DMS53 treated with DMSO at 0.1 percent for 48 hours (cell line): ENCODE results near the gene CSTA.

Experiments
- DNase-seq: peaks from one replicate; lab custom pipeline; 2025; ENCODE audit not compliant: unreplicated experiment; lab: John Stamatoyannopoulos, UW

The CSTA gene

DNA sequence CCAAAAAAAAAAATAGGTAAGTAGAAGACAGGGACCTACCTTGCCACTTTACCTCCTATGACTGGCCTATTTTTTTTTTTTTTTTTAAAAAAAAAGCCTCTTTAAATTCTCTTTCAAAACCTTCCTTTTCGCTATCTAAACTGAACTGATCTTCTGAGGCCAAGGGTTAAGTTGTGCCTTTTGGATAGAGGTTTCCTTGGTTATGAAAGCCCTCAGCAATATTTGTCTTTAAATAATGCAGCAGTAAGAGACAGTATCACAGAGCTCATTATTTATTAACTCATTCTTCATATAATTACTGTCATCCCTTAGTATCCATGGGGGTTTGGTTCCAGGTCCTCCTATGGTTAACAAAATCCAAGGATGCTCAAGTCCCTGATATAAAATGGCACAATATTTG, 49.0 kb downstream of the CSTA start:
- DNase-seq = no peak

- DNase-seq = no peak
Observed at GRCh38 chr3:122377975-122378374, 52.9 kb downstream of the CSTA start.

- peak; percentile 60 for DNase-seq
Observed at GRCh38 chr3:122382888-122383666, 58.0 kb downstream of the CSTA start, which contains the start of gene MIX23. Gene MIX23 (minus strand): TSS chr3:122383231. CDS start chr3:122383224, 7 bp downstream.

- DNase-seq = peak; percentile 82
Observed at GRCh38 chr3:122383771-122384697, 59.0 kb downstream of the CSTA start, which contains the start of gene FAM162A. Gene FAM162A (plus strand): TSS chr3:122384182. CDS start chr3:122384266, 84 bp downstream.

GRCh38 chr3:122387709-122388108, 62.7 kb downstream of the CSTA start:
- DNase-seq = no peak

DNA sequence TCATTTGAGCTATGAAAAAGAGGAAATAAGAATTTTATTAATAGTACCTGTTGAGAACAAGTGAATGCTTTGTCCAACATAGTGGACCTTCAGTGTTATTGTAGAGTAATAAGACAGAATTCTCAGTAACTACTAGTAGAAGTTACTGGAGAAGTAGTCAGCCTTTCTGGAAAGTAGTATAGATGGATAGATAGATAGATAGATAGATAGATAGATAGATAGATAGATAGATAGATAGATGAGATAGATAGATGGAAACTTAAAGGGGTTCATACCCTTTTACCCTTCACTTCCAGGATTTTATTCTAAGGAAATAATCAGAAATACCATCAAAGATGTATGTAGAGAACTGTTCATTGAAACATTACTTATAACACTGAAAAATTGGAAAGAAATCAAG, 64.1 kb downstream of the CSTA start:
- DNase-seq = no peak

- no peak for DNase-seq
Observed at GRCh38 chr3:122389892-122390291, 64.8 kb downstream of the CSTA start.

DNA sequence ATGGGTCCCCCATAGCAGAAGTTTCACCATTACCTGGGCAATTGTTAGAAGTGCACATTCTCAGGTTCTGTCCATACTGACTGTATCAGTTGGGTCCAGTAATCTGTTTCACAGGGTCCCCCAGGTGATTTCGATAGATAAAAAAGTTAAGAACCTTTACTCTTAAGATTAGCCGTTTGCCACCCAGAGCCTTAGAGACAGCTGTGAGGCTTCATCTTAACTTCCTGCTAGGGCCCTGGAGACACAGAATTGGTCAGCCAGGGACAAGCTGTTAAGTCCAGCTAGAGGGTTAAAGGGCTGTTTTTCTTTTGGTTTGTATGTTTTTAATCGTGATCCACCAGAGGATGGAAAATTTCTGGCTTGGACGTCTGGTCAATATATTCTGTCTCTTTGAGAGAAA, 65.6 kb downstream of the CSTA start:
- DNase-seq = no peak
